Suprapubic skin (tissue), 4 donors: ENCODE data around the gene SAA4.

Experiments used
- POLR2A ChIP-seq, 2 donors: fragments of 450-650 bp; IDR thresholded peaks; one replicate each; pipeline ENCODE4 v1.6.1; 2017; ENCODE audit warnings: antibody characterized with exemption in 2 of 2, mild to moderate bottlenecking in 2 of 2, moderate library complexity in 2 of 2
- POLR2AphosphoS5 ChIP-seq, 3 donors: sonication (generic); formaldehyde crosslinking; IDR thresholded peaks; one replicate each; pipeline ENCODE4 v1.6.1; 2017; ENCODE audit warnings: antibody characterized with exemption in 3 of 3
- TF ChIP-seq, protein P1 (sequence below), 2 donors: fragments of 200-600 bp in 1 of 2; fragments of 450-650 bp in 1 of 2; sonication (generic) in 1 of 2; IDR thresholded peaks; one replicate each; pipeline ENCODE4 v1.5.1; 2016 to 2019; ENCODE audit warnings: antibody characterized with exemption in 2 of 2, mild to moderate bottlenecking in 1 of 2, moderate library complexity in 1 of 2

DNA sequence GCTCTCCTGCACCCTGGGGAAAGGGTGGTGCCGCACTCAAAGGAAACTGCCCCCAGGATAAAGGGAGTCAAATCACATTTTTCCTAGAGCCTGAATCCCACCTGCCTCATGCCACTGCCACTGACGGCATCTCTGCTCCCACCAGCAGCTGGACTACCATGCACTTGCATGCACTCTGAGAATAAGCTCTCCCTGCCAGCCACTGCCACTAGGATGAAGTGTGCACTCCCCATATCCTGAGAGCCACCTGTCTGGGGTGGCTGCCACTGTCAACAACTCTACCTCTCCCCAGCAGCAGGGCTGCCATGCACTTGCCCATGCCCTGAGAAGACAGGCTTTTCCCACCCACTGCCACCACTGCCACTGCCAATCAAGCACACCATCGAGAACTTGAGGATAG, 32.4 kb downstream of the SAA4 start:
- no peak for TF ChIP-seq POLR2AphosphoS5 (IDR thresholded peaks at IDR 0.05)
- no peak for TF ChIP-seq POLR2A (IDR thresholded peaks at IDR 0.05)
- TF ChIP-seq, protein P1, sequence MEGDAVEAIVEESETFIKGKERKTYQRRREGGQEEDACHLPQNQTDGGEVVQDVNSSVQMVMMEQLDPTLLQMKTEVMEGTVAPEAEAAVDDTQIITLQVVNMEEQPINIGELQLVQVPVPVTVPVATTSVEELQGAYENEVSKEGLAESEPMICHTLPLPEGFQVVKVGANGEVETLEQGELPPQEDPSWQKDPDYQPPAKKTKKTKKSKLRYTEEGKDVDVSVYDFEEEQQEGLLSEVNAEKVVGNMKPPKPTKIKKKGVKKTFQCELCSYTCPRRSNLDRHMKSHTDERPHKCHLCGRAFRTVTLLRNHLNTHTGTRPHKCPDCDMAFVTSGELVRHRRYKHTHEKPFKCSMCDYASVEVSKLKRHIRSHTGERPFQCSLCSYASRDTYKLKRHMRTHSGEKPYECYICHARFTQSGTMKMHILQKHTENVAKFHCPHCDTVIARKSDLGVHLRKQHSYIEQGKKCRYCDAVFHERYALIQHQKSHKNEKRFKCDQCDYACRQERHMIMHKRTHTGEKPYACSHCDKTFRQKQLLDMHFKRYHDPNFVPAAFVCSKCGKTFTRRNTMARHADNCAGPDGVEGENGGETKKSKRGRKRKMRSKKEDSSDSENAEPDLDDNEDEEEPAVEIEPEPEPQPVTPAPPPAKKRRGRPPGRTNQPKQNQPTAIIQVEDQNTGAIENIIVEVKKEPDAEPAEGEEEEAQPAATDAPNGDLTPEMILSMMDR (IDR thresholded peaks at IDR 0.05) = no peak
